Esophagus squamous epithelium (tissue), 5 donors: ENCODE data around the gene PGLYRP3. TPM values are rescaled to one million over a fixed set of nuclear protein-coding genes. Genes with fewer than 3 reads are reported as not detected.

ENCODE experiments used
- DNase-seq: peaks from one replicate; lab custom pipeline; 2025; lab: John Stamatoyannopoulos, UW
- H3K27ac ChIP-seq, 4 donors: fragments of 200-600 bp; sonication (generic); one replicate each; pipeline ENCODE4 v1.5.1; 2016 to 2019; ENCODE audit warnings: mild to moderate bottlenecking in 1 of 4
- H3K27me3 ChIP-seq, 4 donors: fragments of 200-600 bp; sonication (generic); 1 replicate in 3 of 4; 2 replicates in 1 of 4; pipeline versions ENCODE4 v1.5.1 to v1.6.0; 2017 to 2021; ENCODE audit warnings: antibody characterized with exemption in 1 of 4
- H3K36me3 ChIP-seq, 3 donors: fragments of 200-600 bp; sonication (generic); one replicate each; pipeline ENCODE4 v1.5.1; 2016 to 2019
- H3K4me1 ChIP-seq, 3 donors: fragments of 200-600 bp; sonication (generic); one replicate each; pipeline ENCODE4 v1.5.1; 2017 to 2019
- H3K4me3 ChIP-seq, 4 donors: fragments of 200-600 bp; sonication (generic); 1 replicate in 3 of 4; 2 replicates in 1 of 4; pipeline ENCODE4 v1.5.1; 2016 to 2019; ENCODE audit warnings: mild to moderate bottlenecking in 2 of 4, moderate library complexity in 1 of 4
- H3K9me3 ChIP-seq, 3 donors: fragments of 200-600 bp; sonication (generic); one replicate each; pipeline ENCODE4 v1.5.1; 2016 to 2019
- POLR2A ChIP-seq, 4 donors: fragments of 450-650 bp; IDR thresholded peaks; one replicate each; pipeline ENCODE4 v1.6.1; 2017; ENCODE audit warnings: antibody characterized with exemption in 4 of 4, mild to moderate bottlenecking in 4 of 4, moderate library complexity in 3 of 4
- WGBS, 2 donors: methylation state at CpG; one replicate each; pipeline ENCODE4 v1.1.5; 2018; 5-methylcytosine and 5-hydroxymethylcytosine counted together
- intact Hi-C: fragments of 100-400 bp; cut with DNase I; formaldehyde crosslinking; loops from one replicate; pipeline ENCODE4 v1.15.0; 2022
- total RNA-seq, 4 donors: library from RNA; depleted of rRNA; stranded (reverse); fragments of >200 nt; gene quantifications; one replicate each; pipeline ENCODE4 v1.1.0, GENCODE V29; 2016
- TF ChIP-seq, protein P1 (sequence below), 6 experiments: fragments of 450-650 bp in 4 of 6; fragments of 200-600 bp in 2 of 6; sonication (generic) in 2 of 6; IDR thresholded peaks; one replicate each; pipeline ENCODE4 v1.5.1; 2016 to 2019; ENCODE audit warnings: antibody characterized with exemption in 6 of 6, mild to moderate bottlenecking in 4 of 6, moderate library complexity in 4 of 6
- donor health status: DM: yes; HTN: yes; CAD: no.

Gene PGLYRP3
- total RNA-seq, 4 donors from 2014 or later: 14.3 to 44.0 (median 23.8) TPM

DNA sequence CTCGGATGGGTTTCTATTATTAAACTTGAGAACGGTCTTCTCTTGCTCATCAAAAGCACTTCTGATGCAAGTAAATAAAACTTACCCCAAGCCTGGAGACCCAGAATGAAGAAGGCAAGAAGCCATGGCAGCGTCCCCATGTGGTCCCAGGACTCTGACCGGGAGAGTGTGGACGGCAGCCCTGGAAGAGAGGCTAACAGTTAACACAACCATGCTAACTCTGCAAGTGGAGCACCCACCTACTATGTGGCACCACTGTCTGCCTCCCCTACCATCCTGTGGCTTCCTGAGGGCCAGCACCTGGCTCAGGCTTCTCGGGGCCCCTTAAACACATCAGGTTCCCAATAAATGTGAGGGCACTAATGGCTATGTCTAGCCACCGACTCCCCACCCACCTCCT, 2.2 kb downstream of the PGLYRP3 start:
- no peak for TF ChIP-seq POLR2A (IDR thresholded peaks at IDR 0.05)
- TF ChIP-seq, protein P1, sequence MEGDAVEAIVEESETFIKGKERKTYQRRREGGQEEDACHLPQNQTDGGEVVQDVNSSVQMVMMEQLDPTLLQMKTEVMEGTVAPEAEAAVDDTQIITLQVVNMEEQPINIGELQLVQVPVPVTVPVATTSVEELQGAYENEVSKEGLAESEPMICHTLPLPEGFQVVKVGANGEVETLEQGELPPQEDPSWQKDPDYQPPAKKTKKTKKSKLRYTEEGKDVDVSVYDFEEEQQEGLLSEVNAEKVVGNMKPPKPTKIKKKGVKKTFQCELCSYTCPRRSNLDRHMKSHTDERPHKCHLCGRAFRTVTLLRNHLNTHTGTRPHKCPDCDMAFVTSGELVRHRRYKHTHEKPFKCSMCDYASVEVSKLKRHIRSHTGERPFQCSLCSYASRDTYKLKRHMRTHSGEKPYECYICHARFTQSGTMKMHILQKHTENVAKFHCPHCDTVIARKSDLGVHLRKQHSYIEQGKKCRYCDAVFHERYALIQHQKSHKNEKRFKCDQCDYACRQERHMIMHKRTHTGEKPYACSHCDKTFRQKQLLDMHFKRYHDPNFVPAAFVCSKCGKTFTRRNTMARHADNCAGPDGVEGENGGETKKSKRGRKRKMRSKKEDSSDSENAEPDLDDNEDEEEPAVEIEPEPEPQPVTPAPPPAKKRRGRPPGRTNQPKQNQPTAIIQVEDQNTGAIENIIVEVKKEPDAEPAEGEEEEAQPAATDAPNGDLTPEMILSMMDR (IDR thresholded peaks at IDR 0.05): no peak
- no peak for DNase-seq
- no peak overlapping the region for H3K4me3 ChIP-seq
- H3K36me3 ChIP-seq: peaks cover 0 to 40% (median 0%) of the 10 kb centered on the region in 3 donors
- peaks cover 0 to 20% (median 0%) of the 10 kb centered on the region in 3 donors for H3K4me1 ChIP-seq
- intact Hi-C loops: no loop called here
- H3K27ac ChIP-seq: no peak overlapping the region
- no peaks in the 10 kb centered on the region for H3K9me3 ChIP-seq
- H3K27me3 ChIP-seq: peaks cover 0 to 4% (median 0%) of the 10 kb centered on the region in 4 donors
- 65 to 75% methylated on average over 7 of the region's 7 CpGs for WGBS, 2 donors

- WGBS, 2 donors: 86 to 88% methylated on average over 1 of the region's 2 CpGs
- no peak for DNase-seq
Observed at GRCh38 chr1:153309441-153309840, 3.3 kb downstream of the PGLYRP3 start.

DNA sequence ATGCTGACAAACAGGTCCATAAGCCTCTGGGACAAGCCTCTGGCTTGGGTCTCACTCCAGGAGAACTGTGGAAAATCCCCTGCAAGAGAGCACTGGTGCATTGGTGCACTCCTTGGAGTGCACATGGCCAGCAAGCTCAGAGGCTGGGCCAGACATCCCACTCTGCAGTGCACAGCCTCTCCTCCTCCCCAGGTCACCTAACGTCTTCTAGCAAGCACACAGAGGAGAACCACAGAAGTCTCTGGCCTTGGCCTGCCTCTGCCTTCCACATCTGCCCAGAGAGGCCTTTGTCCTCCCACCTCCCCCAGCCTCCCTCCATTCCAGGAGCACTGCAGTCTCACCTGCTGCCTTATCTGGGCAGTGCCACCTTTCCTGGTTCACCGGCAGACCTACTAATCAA, 4.2 kb downstream of the PGLYRP3 start:
- Histone ChIP-seq H3K27ac (no peak overlapping the region), H3K9me3 (no peaks in the 10 kb centered on the region), H3K4me3 (no peak overlapping the region), H3K36me3 (peaks cover 0 to 50% (median 0%) of the 10 kb centered on the region in 3 donors), H3K4me1 (peaks cover 0 to 20% (median 0%) of the 10 kb centered on the region in 3 donors), H3K27me3 (peaks cover 0 to 4% (median 0%) of the 10 kb centered on the region in 4 donors)
- intact Hi-C loops: no loop called here
- TF ChIP-seq POLR2A (IDR thresholded peaks at IDR 0.05): no peak
- TF ChIP-seq, protein P1 (IDR thresholded peaks at IDR 0.05): no peak
- DNase-seq: no peak
- 80 to 100% methylated on average over 1 to 2 of the region's 2 CpGs for WGBS, 2 donors

More at GRCh38 chr1:153309441-153309840, 3.3 kb downstream of the PGLYRP3 start:
- peaks cover 0 to 41% (median 0%) of the 10 kb centered on the region in 3 donors for H3K36me3 ChIP-seq
- intact Hi-C loops: no loop called here
- no peak for TF ChIP-seq POLR2A (IDR thresholded peaks at IDR 0.05)
- TF ChIP-seq, protein P1 (IDR thresholded peaks at IDR 0.05): no peak
- H3K27me3 ChIP-seq: peaks cover 0 to 4% (median 0%) of the 10 kb centered on the region in 4 donors
- no peak overlapping the region for H3K4me3 ChIP-seq
- no peak overlapping the region for H3K27ac ChIP-seq
- no peaks in the 10 kb centered on the region for H3K9me3 ChIP-seq
- peaks cover 0 to 20% (median 0%) of the 10 kb centered on the region in 3 donors for H3K4me1 ChIP-seq

- peaks cover 0 to 4% (median 0%) of the 10 kb centered on the region in 4 donors for H3K27me3 ChIP-seq
- H3K4me3 ChIP-seq: no peak overlapping the region
- H3K27ac ChIP-seq: no peak overlapping the region
- H3K9me3 ChIP-seq: no peaks in the 10 kb centered on the region
- 60 to 87% methylated on average over 4 to 7 of the region's 10 CpGs for WGBS, 2 donors
- H3K4me1 ChIP-seq: peaks cover 0 to 12% (median 0%) of the 10 kb centered on the region in 3 donors
- peaks cover 0 to 61% (median 0%) of the 10 kb centered on the region in 3 donors for H3K36me3 ChIP-seq
- intact Hi-C loops: no loop called here
- DNase-seq: no peak
- no peak for TF ChIP-seq POLR2A (IDR thresholded peaks at IDR 0.05)
Observed at GRCh38 chr1:153307221-153307600, 5.5 kb downstream of the PGLYRP3 start.

GRCh38 chr1:153306303-153307220, 6.2 kb downstream of the PGLYRP3 start:
- peaks cover 0 to 4% (median 0%) of the 10 kb centered on the region in 4 donors for H3K27me3 ChIP-seq
- no peaks in the 10 kb centered on the region for H3K9me3 ChIP-seq
- H3K4me3 ChIP-seq: no peak overlapping the region
- no peak for DNase-seq
- WGBS, 2 donors: 78 to 87% methylated on average over 18 to 19 of the region's 22 CpGs
- TF ChIP-seq POLR2A (IDR thresholded peaks at IDR 0.05): no peak
- TF ChIP-seq, protein P1 (IDR thresholded peaks at IDR 0.05): no peak
- intact Hi-C loops: no loop called here
- H3K4me1 ChIP-seq: peaks cover 0 to 12% (median 0%) of the 10 kb centered on the region in 3 donors
- H3K27ac ChIP-seq: no peak overlapping the region
- H3K36me3 ChIP-seq: peaks cover 0 to 66% (median 0%) of the 10 kb centered on the region in 3 donors
